ENCODE measurements around the gene ITGA1.
"Not testable (repeated sequence)": the region's sequence is repeated elsewhere in the genome, so short reads cannot be mapped to it uniquely, and the experiment has no call there.

Gene ITGA1

DNA sequence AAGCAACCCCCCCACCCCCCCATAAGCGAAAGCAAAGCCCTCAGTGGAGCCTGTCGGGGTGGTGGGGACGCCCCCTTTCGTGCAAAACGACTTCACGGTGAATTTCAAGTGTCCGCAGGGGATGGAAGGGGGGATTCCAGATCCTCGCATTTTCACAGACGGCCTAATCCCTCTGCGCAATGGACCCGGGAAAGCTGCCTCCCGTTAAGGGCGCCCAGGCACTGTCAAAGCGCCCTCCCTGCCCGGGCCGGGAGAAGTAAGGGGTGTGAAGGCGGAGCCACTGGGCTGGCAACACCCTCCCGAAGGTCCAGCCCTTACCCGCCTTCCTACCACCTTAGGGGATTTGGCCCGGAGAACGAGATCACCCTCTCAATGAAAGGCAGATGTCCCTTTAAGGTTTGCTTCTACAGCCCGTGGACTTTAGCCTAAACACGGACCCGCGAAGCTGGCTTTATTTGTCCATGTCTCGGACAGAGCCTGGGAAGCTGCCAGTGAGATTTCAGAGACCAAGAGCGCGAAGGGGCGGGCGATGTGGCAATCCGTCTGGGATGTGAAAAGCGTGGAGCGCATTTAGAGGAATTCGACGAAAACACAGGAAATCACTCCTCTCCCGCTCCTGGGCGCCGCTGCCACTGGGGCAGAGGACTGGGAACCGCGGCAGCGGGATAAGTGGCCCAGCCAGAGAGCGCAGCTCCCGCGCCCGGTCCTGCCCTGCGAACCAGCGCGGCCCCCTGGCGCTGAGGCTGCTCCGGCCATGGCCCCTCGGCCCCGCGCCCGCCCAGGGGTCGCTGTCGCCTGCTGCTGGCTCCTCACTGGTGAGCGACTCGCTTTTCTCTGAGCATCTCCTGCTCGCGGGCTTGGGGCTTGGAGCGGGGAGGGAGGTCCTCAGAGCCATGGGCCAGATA, at the start of gene ITGA1, which contains the start of gene PELO:
Gene ITGA1, plus strand, starts transcription at position 317 of the 905 bp plus-strand sequence. Its CDS starts 438 bp downstream, at position 755.
Gene PELO, plus strand, starts transcription at position 317 of the 905 bp plus-strand sequence. CDS start 12,479 bp downstream, outside the sequence.
- peak; percentile 38 for DNase-seq (ENCODE audit: low spot score)

DNA sequence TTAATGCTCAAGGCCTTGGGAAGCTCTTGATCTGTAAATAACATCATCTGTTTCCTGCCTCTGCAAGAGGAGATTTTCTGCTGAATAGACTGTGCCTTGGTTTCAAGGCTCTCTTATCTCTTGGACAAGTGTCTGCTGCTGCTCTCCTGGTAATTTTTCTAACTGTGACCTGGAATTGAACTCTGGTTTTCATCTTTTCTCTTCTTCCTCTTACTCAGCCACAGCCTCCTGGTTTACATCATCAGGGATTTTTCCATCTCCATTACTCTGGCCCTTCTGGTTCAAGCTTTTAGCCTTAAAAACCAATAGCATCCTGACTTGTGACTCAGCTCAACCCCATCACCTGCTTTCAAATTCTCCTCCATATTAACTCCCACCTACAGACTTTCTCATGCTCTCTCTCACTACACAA, 49.6 kb upstream of the ITGA1 start:
- no peak for DNase-seq (ENCODE audit: low spot score)

DNA sequence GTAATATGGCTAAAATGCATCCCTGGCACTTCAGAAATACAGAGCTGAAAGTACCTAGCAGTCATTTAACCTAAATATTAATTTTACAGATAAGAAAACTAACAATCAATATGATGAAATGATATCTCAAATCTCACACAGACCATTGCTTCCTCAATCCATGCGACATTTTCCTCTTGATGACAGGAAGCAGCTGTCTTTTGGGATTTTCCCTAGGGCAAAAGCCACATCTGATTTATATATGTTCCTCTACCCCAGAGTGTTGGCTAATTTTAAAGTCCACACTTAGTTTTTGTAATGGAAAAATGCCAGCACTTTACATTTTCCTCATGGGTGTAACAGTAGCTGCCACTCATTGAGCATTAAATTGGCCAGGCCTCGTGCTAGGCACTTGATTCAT, 47.7 kb upstream of the ITGA1 start:
- no peak for DNase-seq (ENCODE audit: low spot score)

- peak; percentile 36 for DNase-seq (ENCODE audit: low spot score)
These were observed 44.7 kb upstream of the ITGA1 start for GRCh38 chr5:52743012-52743411.

- DNase-seq (ENCODE audit: low spot score) = no peak
These were observed 44.2 kb upstream of the ITGA1 start for GRCh38 chr5:52743529-52743928.

DNA sequence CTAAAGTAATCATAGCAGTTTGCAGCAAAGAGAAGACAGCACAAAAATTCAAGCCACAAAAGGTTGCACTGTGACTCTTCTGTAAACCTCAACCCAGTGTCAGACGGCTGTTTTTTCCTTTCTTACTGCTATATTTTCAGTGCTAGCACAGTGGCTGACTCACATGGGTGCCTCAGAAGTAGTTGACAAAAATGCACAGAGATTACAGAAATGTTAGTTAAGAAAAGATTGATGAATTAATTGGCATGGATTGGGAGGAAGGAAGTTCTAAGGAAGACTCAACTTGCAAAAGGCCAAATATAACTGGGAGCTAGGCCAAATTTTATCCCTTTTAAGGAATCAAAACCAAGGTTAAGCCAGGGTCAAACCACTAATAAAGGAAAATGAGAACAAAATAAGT, 43.7 kb upstream of the ITGA1 start:
- DNase-seq (ENCODE audit: low spot score) = peak; percentile 75

DNA sequence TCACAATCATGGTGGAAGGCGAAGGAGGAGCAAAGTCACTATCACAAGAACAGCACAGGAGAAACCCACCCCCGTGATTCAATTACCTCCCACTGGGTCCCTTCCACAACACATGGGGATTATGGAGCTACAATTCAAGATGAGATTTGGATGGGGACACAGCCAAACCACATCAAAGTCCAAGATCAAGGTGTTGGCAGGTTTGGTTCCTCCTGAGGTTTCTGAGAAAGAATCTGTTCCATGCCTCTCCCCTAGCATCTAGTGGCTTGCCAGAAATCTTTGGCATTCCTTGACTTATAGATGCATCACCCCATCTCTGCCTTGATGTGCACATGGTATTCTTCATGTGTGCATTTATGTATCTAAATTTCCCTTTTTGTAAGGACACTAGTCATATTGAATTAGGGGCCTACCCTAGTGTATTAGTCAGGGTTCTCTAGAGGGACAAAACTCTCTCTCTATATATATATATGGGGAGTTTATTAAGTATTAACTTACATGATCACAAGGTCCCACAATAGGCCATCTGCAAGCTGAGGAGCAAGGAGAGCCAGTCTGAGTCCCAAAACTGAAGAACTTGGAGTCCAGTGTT, 42.8 kb upstream of the ITGA1 start:
- not testable (repeated sequence) for DNase-seq (ENCODE audit: low spot score)

DNA sequence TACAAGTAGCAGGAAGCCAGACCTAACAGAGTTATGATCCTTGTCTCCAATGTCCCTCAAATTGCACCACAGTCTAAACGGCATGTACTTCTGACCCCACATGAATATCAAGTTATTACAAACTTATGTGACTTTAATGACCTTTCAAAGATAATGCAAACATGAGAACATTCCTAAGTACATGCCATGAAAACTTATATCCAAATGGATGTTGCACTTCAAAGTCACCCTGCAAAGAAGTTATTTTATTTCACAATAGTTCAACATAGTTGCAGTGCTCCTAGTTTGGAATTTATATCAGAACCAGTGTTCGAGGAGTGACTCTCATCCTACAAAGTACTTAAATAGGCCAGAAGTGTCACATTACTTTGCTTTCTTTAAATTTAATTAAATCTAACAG, 41.2 kb upstream of the ITGA1 start:
- no peak for DNase-seq (ENCODE audit: low spot score)

DNA sequence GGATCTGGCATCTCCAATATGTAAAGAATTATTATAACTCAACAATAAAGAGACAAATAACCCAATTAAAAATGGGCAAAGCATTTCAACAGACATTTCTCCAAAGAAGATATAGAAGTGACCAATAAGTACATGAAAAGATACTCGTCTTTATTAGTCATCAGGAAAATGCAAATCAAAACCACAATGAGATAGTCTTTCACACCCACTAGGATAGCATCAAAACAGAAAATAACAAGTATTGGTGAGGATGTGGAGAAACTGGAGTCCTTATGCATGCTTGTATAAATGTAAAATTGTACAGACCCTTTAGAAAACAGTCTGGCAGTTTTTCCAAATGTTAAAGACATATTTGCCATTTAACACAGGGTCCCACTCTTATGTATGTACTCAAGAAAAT, 39.1 kb upstream of the ITGA1 start:
- DNase-seq (ENCODE audit: low spot score) = no peak

DNA sequence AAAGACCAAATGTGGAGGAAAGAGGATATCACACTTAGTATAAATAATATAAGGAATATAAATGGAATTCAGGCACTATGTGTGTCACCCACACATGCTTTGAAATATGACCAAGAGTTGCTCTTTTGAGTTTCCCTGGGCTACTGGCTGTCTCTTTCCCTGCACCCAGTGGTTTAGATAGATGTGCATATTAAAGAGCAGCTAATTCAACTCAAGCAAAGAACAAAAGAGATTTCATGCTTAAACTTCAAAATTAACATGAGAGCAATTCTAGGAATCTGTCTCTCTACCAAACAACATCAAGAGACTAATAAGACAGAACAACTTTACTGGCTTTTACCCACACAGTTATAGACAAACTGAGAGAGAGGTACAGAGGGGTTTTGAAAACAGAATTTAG, 38.0 kb upstream of the ITGA1 start:
- DNase-seq (ENCODE audit: low spot score) = no peak

GRCh38 chr5:52751137-52751536, 36.6 kb upstream of the ITGA1 start:
- DNase-seq (ENCODE audit: low spot score) = no peak

GRCh38 chr5:52754051-52754450, 33.7 kb upstream of the ITGA1 start:
- DNase-seq (ENCODE audit: low spot score) = no peak

- no peak for DNase-seq (ENCODE audit: low spot score)
These were observed 30.2 kb upstream of the ITGA1 start for GRCh38 chr5:52757527-52757926.

- no peak for DNase-seq (ENCODE audit: low spot score)
These were observed 29.7 kb upstream of the ITGA1 start for GRCh38 chr5:52758014-52758413.

DNA sequence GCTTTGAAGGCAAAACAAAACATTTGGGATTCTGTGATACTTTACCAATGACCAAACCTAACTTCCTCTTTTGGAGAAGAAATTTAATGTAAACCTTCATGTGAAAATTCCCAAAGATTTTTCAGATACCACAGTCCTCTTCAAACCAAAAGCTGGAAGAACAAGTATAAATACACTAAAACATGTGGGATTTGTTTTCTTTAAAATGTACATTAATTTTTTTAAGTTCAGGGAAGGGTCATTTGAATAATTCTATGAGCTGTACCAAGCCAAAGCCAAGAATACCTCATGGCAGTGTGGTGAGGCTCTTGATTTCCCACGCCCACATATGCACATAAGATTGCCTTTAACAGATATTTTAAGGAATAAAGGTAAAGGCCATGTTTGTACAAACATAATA, 28.4 kb upstream of the ITGA1 start:
- DNase-seq (ENCODE audit: low spot score) = no peak

- DNase-seq (ENCODE audit: low spot score) = no peak
These were observed 26.9 kb upstream of the ITGA1 start for GRCh38 chr5:52760695-52761366.

DNA sequence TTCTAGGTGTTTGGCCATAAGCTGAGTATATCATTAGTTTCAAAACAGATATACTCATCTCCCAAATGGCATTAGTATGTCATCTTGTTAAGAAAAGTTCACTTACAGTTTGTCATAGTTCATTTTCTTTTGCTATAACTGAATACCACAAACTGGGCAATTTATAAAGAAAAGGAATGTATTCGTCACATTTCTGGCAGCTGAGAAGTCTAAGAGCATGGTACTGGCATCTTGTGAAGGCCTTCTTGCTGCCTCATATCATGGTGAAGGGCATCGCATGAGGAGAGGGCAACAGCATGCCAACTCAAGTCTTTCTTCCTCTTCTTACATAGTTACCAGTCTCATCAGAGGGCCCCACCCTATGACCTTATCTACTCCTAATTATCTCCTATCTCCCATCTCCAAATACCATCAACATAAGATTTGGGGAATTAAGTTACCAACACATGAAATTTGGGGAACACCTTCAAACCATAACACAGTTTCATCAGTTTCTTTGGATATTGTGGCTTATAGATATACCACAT, 20.4 kb upstream of the ITGA1 start:
- DNase-seq (ENCODE audit: low spot score) = no peak

- no peak for DNase-seq (ENCODE audit: low spot score)
These were observed 19.8 kb upstream of the ITGA1 start for GRCh38 chr5:52767766-52768480.

DNA sequence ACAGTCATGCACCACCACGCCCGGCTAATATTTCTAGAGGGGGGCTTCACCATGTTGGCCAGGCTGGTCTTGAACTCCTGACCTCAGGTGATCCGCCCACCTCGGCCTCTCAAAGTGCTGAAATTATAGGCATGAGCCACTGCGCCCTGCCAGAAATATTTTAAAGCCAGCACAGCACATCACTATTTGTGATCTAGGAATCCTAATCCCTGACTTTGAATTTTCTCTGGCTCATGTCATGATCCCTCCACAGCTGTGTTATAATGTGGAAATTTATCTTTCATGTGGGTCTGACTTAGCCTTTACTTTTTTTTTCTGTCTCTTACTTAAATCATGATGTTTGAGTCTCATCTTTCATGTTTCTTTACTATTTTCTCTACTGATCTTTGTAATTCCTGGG, 18.7 kb upstream of the ITGA1 start:
- DNase-seq (ENCODE audit: low spot score) = no peak

DNA sequence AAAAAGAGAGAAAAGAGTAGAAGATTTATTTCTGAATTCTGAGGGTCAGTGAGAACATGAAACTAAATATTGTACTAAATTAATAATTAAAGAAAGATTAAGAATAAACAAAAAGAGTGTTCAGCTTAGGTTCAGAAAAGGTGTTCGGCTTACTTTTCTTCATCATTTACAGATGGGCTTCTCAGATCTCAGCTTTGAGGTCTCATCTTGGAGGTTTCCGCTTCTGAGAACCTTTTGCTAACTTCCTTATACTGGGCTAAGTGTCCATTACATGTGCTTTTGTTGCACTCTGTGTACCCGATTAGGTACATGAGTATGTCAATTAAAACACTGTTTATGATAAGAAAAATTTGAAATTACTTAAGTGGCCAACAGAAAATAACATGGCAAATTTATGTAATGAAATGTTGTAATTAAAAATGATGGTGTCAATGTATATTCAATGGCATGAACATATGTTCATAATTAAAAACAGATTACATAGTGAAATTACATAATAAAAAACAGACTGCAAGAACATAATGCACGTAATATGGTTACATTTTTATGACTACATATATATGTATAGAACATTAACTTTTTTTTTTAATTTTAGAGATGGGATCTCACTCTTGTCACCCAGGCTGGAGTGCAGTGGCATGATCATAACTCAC, 17.3 kb upstream of the ITGA1 start:
- DNase-seq (ENCODE audit: low spot score) = no peak

DNA sequence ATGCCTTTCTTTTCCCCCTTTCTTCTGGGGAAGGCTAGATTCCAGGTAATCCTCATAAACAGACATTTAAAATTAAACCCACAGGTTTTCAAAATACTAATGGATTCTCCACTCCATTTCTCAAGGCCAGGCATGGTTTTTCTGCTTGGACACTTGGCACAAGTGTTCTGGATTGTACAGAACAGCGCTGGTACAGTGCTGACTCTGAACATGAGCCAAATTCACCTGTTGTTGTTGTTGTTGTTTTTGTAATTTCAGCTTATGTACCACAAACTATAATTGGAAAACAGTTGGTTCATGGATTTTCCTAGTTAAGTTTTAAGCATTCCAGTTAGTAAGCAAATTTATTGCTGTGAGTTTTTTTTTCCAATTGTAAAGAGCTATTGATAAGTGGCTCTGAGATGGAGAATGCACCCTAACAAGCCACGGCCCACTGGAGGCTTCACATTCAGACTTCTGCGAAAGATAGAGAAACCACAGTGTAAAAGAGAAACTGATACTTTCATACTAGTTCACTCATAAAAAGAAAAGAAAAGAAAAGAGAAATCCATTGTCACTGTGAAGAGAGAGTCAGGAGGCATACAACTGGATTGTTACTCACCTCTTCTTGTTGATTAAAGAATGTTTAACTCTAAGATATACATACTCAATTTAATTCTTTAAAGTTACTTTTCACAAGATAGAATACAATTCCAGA, 16.2 kb upstream of the ITGA1 start:
- DNase-seq (ENCODE audit: low spot score) = peak; percentile 18

All from CD4-positive, alpha-beta T cell treated with Interleukin-6 at 100 ng/mL for 8 hours (primary cell).